HG02943 (cell line): Measurements from ENCODE around the gene GTF3C1.
"Not testable (repeated sequence)": the region's sequence is repeated elsewhere in the genome, so short reads cannot be mapped to it uniquely, and the experiment has no call there.

Experiments used
- ATAC-seq: cut with Tn5 transposase; IDR thresholded peaks from one replicate; pipeline ENCODE4 v1.9.1; 2021; ENCODE audit warnings: mild to moderate bottlenecking, low read depth, moderate library complexity; ENCODE audit not compliant: unreplicated experiment

The GTF3C1 gene

GRCh38 chr16:27450196-27450549 is 99.5 kb downstream of the GTF3C1 start:
- no peak for ATAC-seq

- ATAC-seq: no peak
These were observed 100.1 kb downstream of the GTF3C1 start for GRCh38 chr16:27449434-27450195.

DNA sequence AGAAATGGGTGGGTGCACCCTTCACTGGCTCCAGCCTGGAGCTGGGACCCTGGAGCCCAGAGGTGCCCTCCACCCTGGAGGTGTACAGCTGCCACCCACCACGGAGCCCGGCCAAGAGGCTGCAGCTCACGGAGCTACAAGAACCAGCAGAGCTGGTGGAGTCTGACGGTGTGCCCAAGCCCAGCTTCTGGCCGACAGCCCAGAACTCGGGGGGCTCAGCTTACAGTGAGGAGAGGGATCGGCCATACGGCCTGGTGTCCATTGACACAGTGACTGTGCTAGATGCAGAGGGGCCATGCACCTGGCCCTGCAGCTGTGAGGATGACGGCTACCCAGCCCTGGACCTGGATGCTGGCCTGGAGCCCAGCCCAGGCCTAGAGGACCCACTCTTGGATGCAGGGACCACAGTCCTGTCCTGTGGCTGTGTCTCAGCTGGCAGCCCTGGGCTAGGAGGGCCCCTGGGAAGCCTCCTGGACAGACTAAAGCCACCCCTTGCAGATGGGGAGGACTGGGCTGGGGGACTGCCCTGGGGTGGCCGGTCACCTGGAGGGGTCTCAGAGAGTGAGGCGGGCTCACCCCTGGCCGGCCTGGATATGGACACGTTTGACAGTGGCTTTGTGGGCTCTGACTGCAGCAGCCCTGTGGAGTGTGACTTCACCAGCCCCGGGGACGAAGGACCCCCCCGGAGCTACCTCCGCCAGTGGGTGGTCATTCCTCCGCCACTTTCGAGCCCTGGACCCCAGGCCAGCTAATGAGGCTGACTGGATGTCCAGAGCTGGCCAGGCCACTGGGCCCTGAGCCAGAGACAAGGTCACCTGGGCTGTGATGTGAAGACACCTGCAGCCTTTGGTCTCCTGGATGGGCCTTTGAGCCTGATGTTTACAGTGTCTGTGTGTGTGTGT is 100.9 kb downstream of the GTF3C1 start:
- no peak for ATAC-seq

DNA sequence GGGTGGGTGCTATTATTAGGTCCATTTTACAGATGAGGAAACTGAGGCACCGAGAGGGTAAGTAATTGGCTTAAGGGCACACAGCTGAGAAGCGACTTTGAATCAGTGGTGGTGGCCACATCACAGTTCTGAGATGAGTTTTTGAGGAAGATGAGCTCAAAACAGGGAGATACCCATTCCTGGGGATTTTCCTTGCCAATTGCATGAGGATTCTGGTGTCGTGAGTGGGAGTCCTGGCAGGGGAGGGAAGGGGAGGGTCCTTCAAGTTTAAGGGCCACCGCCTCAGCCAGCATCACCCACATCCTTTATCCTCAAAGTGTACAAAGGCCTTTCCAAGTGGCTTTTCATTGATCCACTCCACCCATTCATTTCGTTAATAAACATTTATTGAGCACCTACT is 102.4 kb downstream of the GTF3C1 start:
- ATAC-seq: no peak

DNA sequence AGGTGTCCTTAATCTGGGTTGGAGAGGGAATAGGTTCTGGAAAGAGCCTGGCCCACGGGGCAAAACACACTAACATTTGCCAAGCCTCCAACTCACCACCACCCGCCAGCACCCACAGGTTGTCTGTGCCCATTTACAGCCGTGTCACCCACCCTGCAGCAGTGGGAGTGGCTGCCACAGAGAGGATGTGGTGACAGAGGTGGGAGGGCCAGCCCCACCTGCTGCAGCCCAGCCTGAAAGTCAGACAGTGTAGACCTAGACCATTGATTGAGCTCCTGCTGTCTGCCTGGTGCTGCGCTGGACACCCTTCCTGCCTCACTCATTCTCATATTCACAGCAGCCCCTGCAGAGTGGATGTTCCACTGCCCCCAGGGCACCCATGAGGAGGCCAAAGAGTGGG is 103.0 kb downstream of the GTF3C1 start:
- ATAC-seq: no peak

- no peak for ATAC-seq
These were observed 104.1 kb downstream of the GTF3C1 start for GRCh38 chr16:27445502-27446175.

GRCh38 chr16:27444470-27444869 is 105.2 kb downstream of the GTF3C1 start:
- ATAC-seq: no peak

GRCh38 chr16:27444015-27444414 is 105.7 kb downstream of the GTF3C1 start:
- no peak for ATAC-seq

- ATAC-seq: no peak
These were observed 107.7 kb downstream of the GTF3C1 start for GRCh38 chr16:27441998-27442397.

- no peak for ATAC-seq
These were observed 108.4 kb downstream of the GTF3C1 start for GRCh38 chr16:27441276-27441675.

DNA sequence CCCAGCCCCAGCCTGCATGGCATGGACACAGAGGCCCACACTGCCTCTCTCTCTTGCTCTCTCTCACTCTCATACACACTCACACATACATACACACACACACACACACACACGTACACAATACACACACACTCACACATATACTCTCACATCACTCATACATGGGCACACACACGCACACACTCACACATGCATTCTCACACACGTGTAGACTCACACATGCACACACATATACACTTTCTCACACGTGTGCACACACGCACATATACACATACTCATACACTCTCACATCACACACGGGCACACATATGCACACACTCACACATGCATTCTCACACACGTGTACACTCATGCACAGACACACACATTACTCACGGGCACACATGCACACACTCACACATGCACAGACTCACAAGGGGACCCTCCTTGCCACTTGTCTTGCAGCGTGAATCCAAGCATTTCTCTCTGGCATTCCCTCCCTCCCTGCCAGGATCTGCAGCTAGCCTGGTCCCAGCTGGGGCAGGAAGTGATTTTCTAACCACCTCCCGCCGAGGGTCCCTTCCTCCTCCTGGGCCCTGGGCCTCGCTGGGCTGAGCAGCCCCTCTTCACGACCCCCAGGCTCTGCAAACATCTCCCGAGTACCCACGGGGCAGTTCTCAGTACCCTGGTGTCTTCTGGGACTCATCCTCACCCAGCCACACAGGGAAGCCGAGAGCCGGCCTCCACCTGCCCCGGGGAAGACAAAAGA is 110.3 kb downstream of the GTF3C1 start:
- ATAC-seq: no peak

GRCh38 chr16:27437946-27438345 is 111.8 kb downstream of the GTF3C1 start:
- ATAC-seq: no peak

DNA sequence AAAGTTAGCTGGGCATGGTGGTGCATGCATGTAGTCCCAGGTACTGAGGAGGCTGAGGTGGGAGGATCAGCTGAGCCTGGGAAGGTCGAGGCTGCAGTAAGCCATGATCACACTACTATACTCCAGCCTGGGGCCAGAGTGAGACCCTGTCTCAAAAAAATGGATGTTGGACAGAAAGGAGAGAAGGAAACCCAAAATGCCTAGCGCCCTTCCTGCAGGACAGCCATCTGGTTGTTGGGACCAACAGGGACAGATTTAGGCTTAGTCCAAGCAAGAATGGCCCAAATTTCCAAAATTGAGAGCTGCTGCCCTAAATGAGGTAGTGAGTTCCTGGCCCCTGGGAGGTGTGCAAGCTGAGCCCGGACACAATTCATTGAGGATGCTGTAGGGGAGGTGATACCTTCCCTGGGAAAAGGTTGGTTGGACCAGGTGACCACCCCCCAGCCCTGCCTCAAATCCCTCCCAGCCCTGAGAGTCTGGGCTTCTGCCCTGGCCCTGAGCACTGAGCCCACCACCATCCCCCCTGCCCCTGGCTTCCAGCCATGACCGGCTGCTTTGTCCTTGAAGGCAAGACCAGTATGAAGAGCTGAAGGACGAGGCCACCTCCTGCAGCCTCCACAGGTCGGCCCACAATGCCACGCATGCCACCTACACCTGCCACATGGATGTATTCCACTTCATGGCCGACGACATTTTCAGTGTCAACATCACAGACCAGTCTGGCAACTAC is 112.6 kb downstream of the GTF3C1 start:
- ATAC-seq: no peak

GRCh38 chr16:27436065-27436464 is 113.6 kb downstream of the GTF3C1 start:
- no peak for ATAC-seq

DNA sequence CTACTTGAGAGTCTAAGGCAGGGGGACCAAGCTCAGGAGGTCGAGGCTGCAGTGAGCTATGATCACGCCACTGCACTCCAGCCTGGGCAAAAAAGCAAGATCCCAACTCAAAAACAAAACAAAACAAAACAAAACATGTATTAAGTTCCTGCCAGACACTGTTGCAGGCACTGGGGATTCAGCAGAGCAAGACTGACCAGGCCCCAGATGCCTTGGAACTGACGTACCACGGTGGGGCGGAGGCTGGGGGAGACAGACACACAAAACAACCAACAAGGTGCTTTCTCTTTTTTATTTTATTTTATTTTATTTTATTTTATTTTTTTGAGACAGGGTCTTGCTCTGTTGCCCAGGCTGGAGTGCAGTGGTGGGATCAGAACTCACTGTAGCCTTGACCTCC is 114.6 kb downstream of the GTF3C1 start:
- ATAC-seq: not testable (repeated sequence)

GRCh38 chr16:27434141-27435051 is 115.3 kb downstream of the GTF3C1 start:
- ATAC-seq: no peak

DNA sequence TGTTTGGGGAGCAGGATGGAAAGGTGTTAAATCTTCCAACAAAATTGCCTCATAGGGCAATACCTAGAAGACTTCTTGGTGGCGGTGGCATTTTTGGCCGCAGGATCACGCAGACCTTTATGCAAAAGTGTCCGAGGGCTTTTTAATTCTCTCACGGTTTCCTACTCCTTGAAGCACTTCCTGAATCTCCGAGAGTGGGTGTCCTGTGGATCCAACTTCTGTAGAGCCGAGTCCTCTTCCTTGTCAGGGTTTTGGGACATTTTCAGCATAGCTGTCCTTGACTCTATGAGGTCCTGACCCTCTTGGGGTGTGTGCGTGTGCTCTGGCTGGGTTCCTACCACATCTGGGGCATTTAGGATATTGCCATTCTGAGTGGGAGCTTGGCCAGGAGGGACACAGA is 116.1 kb downstream of the GTF3C1 start:
- ATAC-seq: no peak

- ATAC-seq: not testable (repeated sequence)
These were observed 116.5 kb downstream of the GTF3C1 start for GRCh38 chr16:27433191-27433590.

DNA sequence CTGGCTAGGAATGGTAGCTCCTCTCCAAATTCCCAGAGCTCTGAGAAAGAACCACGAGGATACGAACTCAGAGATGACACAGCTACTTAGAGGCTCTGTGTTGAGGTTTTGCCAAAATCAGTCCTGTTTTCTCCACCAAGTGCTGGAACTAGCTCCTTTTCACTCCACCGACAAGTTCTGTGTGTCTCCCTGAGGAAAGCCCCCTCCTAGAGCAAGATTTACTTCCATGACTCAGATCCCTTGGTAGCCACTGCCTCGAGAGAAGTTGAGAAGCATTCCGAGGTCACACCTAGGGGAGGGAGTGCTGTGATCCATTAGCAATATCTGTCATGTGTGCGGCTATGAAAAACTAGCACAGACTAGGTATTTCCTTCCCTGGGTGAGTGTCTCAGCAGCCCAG is 117.2 kb downstream of the GTF3C1 start:
- no peak for ATAC-seq
